Activated CD8-positive, alpha-beta memory T cell treated with anti-CD3 and anti-CD28 coated beads for 24 hours (primary cell): ENCODE results near the gene RXFP2.

Experiments used
- DNase-seq: peaks from one replicate; pipeline ENCODE4 v3.0.0-alpha.2; 2020

RXFP2 gene

GRCh38 chr13:31739226-31739625 lies at the start of gene RXFP2:
TSS of gene RXFP2 (plus strand) at chr13:31739526. CDS start at chr13:31739613, 87 bp downstream.
- no peak for DNase-seq

- no peak for DNase-seq
Observed at GRCh38 chr13:31697290-31697689, 42.0 kb upstream of the RXFP2 start.

GRCh38 chr13:31699650-31700049 lies 39.7 kb upstream of the RXFP2 start:
- DNase-seq, result no peak

GRCh38 chr13:31703780-31704179 lies 35.5 kb upstream of the RXFP2 start:
- no peak for DNase-seq

GRCh38 chr13:31706105-31706504 lies 33.2 kb upstream of the RXFP2 start:
- no peak for DNase-seq

- DNase-seq, result no peak
Observed at GRCh38 chr13:31717583-31717982, 21.7 kb upstream of the RXFP2 start.

- no peak for DNase-seq
Observed at GRCh38 chr13:31719214-31719613, 20.1 kb upstream of the RXFP2 start.

- no peak for DNase-seq
Observed at GRCh38 chr13:31722673-31723072, 16.7 kb upstream of the RXFP2 start.

- no peak for DNase-seq
Observed at GRCh38 chr13:31725841-31726240, 13.5 kb upstream of the RXFP2 start.

- DNase-seq, result no peak
Observed at GRCh38 chr13:31731921-31732320, 7.4 kb upstream of the RXFP2 start.

GRCh38 chr13:31733066-31733465 lies 6.3 kb upstream of the RXFP2 start:
- DNase-seq, result no peak

GRCh38 chr13:31733647-31734046 lies 5.7 kb upstream of the RXFP2 start:
- no peak for DNase-seq

- peak; percentile 76 for DNase-seq
Observed at GRCh38 chr13:31742097-31742734, 2.9 kb downstream of the RXFP2 start.

- no peak for DNase-seq
Observed at GRCh38 chr13:31747291-31747690, 8.0 kb downstream of the RXFP2 start.

GRCh38 chr13:31747966-31748365 lies 8.6 kb downstream of the RXFP2 start:
- no peak for DNase-seq

- no peak for DNase-seq
Observed at GRCh38 chr13:31749929-31750328, 10.6 kb downstream of the RXFP2 start.

- no peak for DNase-seq
Observed at GRCh38 chr13:31755211-31755610, 15.9 kb downstream of the RXFP2 start.

- no peak for DNase-seq
Observed at GRCh38 chr13:31755803-31756212, 16.5 kb downstream of the RXFP2 start.

GRCh38 chr13:31756346-31756745 lies 17.0 kb downstream of the RXFP2 start:
- no peak for DNase-seq

GRCh38 chr13:31761951-31762350 lies 22.6 kb downstream of the RXFP2 start:
- no peak for DNase-seq

- DNase-seq, result no peak
Observed at GRCh38 chr13:31764556-31764955, 25.2 kb downstream of the RXFP2 start.

- no peak for DNase-seq
Observed at GRCh38 chr13:31765138-31765785, 25.9 kb downstream of the RXFP2 start.

GRCh38 chr13:31767175-31767900 lies 28.0 kb downstream of the RXFP2 start:
- no peak for DNase-seq

GRCh38 chr13:31768351-31768750 lies 29.0 kb downstream of the RXFP2 start:
- no peak for DNase-seq
